Non-pigmented ciliary epithelial cell (primary cell): ENCODE results near the gene HECW1.
A peak's percentile ranks its signal among the peaks of the same experiment; 100 is the strongest.

Experiments used
- DNase-seq: peaks from one replicate; pipeline ENCODE4 v3.0.0-alpha.2; 2010; ENCODE audit warnings: low read depth

HECW1 gene

DNA sequence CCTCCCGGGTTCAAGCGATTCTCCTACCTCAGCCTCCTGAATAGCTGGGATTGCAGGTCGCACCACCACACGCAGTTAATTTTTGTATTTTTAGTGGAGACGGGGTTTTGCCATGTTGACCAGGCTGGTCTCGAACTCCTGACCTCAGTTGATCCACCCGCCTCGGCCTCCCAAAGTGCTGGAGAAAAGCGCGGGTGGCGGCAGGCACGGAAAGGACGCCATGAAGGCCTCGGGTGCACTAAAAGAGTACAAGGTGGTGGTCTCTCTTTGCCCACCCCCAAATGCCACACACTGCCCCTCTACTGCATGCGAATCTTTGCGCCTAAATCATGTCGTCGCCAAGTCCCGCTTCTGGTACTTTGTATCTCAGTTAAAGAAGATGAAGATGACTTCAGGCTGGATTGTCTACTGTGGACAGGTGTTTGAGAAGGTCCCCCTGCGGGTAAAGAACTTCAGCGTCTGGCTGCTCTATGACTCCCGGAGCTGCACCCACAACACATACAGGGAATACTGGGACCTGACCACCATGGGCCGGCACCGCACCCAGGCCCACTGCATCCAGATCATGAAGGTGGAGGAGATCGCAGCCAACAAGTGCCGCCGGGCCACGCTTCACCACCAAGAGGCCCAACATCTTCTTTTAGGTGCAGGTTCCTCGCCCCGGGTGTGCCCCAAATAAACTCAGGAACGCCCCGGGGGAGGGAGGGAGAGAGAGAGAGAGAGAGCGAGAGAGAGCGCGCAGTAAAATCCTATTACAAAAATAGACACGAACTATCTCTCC, 161.7 kb downstream of the HECW1 start:
- no peak for DNase-seq

GRCh38 chr7:43274752-43275151, 162.3 kb downstream of the HECW1 start:
- no peak for DNase-seq

DNA sequence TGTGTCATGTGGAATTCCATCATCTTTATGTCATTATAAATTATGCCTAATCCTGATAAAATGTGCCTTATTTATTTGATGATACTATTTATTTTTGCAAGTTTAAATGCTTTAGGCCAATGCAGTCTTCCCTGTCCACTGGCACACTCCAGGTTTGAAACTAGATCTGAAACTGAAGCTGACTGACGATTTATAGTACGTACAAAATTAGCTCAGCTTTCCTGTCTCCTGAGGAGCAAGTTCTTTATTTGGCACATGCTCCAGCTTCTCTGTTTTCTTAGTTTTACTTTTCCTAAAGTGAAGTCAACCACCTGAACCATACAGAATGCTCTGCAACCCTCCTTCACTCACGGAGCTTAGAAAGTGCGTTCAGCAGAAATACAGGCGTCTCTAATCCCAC, 164.1 kb downstream of the HECW1 start:
- no peak for DNase-seq

GRCh38 chr7:43278088-43278644, 165.7 kb downstream of the HECW1 start:
- no peak for DNase-seq

- no peak for DNase-seq
Measured at GRCh38 chr7:43281268-43281667, 168.8 kb downstream of the HECW1 start.

DNA sequence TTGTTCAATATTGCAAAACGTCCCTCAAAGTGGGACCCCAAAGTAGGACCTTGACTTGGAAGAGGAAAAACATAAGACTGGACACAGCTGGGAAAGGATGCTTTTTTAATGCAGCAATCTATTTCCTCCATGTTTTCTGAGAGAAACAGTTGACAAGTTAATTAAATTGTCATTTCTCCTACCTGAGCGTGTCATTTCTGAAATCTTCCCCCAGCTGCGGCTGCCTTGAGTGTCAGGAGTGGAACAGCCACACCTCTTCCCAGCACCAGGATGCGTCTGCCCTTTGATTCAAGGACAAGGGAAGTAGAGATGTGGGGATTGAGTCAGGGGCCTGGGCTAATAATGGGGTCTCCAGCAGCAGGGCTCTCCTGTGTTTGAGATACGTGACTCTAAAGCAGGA, 171.3 kb downstream of the HECW1 start:
- DNase-seq: no peak

DNA sequence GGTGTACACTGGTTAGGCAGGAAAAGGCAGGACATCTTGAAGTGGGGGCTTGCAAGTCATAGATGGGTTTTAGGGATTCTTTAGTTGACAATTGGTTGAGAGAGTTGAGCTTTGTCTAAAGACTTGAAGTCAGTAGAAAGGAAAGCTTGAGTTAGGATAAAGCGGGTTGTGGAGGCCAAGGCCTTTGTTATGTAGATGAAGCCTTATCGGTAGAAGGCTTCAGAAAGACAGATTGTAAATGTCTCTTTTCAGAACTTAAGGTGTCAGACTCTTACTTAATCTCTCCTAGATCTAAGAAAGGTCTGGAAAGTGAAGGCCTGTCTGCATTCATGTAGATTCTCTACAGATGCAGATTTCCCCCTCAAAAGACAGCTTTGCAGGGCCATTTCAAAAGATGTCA, 177.4 kb downstream of the HECW1 start:
- DNase-seq: no peak

DNA sequence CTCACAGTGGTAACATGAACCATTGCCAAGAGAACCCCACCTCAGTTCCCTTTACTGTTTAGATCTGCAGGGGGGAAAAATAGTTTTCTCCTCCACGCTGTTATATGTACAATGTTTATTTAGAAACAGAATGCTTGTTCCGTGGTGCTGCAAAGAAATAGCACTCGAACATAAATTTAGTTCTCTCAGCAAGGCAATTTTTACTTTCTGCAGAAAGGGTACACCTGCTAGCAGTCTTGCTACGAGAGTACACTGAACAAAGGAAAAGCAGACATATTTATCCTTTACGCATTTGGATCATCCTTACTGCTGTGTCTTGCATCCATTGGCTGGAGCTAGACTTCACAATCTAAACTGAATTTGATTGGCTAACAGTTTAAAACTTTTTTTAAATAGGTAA, 178.5 kb downstream of the HECW1 start:
- no peak for DNase-seq

GRCh38 chr7:43291789-43292188, 179.3 kb downstream of the HECW1 start:
- DNase-seq: no peak

DNA sequence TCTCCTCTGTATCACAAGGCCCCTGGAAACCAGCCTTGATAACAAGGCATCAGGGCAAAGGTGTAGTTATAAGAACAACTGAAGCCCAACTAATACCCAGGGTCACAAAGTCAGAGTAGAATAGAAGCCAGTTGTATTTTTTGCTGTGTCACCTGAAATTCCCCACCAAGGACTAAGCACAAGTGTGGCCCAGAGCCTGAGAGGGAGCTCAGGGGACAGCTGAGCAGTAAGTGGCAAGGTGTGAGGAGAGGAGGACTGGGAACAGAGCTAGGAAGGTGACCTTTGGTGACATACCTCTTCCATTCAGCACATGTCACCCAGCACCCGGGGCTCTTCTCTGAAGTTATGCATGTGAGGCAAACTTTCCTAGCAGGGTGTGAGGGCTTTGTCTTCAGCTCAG, 179.9 kb downstream of the HECW1 start:
- no peak for DNase-seq

DNA sequence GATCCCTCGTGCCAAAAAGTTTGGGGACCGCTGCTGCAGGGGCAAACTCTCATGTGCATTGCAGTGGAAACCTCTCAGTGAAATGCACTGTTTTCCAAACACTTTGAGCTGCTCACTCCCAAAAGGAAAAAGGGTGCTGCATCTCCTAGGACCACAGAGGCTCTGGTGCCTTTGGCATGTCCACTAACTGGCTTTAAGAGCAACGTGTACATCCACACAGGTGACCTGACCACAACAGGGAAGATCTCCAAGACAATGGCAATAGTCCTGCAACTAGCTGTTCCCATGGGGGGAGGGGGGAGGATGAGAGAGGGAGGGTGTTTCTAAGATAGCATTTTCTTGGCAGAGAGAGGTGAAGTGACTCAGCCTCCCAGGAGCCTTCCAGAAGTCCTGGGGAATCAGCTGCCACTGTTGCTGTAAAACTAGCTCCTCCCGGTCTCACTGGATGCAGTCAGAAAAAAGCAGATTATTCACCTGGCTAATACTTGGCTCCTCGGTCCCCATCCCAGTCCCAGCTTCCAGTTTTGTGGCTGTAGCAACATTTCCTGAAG, 181.7 kb downstream of the HECW1 start:
- peak; percentile 42 for DNase-seq

GRCh38 chr7:43295429-43295828, 183.0 kb downstream of the HECW1 start:
- DNase-seq: no peak

GRCh38 chr7:43296306-43296705, 183.9 kb downstream of the HECW1 start:
- no peak for DNase-seq

DNA sequence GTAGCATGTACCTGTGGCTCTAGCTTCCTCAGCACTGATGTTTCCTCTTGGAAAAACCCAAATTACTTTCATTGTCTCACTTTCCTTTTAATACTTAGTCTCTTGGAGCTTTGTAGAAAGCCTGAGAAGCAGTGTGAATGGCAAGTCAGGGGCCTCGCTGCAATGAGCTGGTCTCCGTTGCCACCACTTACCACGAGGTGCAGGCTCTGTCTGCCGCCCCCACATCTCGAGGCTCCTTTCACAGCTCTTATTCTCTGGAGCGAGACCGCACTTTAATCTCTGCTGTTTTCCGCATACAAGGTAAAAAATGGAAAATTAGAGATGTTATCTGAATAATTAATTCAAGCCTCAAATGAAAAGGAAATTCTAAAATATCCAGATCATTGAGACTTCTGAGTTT, 186.2 kb downstream of the HECW1 start:
- DNase-seq: no peak

- DNase-seq: no peak
Measured at GRCh38 chr7:43300121-43300520, 187.7 kb downstream of the HECW1 start.

- peak; percentile 41 for DNase-seq
Measured at GRCh38 chr7:43302211-43302711, 189.8 kb downstream of the HECW1 start.

- no peak for DNase-seq
Measured at GRCh38 chr7:43302773-43303460, 190.5 kb downstream of the HECW1 start.

DNA sequence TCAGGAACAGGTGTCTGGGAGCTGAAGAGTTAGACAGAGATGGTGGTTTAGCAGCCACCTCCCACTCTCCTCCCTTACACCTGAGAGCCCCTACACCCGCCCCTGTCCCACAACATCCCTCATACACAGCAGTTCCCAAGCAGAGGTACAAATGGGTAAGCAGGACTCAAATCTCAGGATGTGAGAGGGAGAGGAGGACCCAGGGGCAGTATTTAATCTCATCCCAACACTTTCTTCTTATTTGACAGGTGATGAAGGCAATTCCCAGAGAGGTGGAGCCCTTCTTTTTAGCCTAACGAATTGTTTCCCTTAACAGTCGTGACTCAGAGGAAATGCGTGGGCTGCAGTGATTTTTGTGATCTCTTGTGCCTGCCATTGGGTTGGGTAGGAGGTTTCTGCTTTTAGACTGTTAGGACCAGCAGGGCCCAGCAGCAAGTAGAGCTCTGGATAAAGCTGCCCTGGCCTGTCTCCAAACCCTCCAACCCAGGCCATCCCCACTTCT, 191.3 kb downstream of the HECW1 start:
- no peak for DNase-seq

DNA sequence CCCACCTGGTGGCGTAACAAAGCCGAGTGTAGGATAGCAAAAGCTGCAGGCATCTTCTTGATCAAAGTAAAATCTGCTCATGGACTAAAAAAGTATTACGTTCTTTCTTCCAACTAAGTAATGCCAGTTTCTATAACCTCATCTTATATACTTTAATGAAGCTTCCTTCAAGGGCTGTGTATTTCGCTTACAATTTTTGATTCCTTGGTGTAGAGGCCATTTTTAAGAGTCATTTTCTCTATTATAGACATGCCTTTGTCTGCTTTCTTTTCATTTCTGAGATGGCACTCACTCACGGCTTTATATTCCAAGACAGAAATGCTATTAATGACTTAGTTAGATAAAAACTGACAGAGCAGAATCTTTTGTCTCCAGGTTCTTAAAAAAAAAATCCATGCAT, 194.0 kb downstream of the HECW1 start:
- no peak for DNase-seq

DNA sequence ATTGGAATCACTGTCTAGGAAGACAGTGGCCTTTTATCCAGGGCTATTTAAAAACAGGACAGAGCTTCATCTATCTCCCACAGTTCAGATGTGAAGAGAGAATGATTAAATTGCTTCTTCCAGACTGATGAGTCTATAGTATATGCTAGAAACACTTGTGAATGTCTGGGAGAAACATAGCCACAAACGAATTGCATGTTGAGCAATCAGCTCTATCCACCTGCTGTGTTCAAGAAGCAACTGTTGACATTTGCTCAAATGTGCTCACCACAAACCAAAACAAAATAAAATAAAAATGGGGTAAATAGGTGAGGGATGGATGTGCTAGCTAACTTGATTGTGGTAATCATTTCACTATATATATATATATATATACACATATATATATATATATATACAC, 195.1 kb downstream of the HECW1 start:
- no peak for DNase-seq

- no peak for DNase-seq
Measured at GRCh38 chr7:43308913-43309705, 196.7 kb downstream of the HECW1 start.

DNA sequence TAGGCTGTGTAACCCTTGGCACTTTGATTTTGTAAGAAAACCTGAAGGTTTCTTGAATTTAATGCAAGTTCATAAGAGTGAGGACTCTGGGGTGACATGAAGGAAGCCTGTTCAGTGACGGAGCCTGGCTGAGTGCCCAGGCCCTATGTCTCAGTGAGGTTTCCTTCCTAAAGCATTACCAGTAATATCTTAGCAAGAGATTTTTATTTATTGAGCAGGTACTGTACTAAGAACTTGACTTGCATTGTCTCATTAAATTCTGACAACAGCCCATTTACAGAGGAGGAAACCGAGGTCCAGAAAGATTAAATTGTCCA, 197.2 kb downstream of the HECW1 start:
- DNase-seq: no peak
